NCI-H2029 (cell line): ENCODE data around the gene MRPS18C.
"Not testable (repeated sequence)": the region's sequence is repeated elsewhere in the genome, so short reads cannot be mapped to it uniquely, and the experiment has no call there.

Source experiments
- DNase-seq: peaks from one replicate; lab custom pipeline; 2025; lab: John Stamatoyannopoulos, UW

Gene MRPS18C

DNA sequence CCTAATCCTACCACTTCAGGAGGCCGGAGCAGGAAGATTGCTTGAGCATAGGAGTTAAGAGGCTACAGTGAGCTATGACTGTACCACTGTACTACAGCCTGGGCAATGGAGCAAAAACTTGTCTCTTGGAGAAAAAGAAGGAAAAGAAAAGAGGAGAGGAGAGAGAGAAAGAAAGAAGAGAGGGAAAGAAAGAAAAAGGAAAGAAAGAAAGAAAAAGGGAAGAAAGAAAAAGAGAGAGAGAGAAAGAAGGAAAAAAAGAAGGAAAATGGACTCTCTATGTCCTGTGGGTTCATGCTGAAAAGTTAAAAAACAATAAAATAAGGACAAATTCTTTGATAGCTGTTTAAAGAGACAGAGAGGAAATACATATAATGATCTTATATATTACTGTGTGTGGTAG lies 42.3 kb downstream of the MRPS18C start:
- DNase-seq, result no peak

DNA sequence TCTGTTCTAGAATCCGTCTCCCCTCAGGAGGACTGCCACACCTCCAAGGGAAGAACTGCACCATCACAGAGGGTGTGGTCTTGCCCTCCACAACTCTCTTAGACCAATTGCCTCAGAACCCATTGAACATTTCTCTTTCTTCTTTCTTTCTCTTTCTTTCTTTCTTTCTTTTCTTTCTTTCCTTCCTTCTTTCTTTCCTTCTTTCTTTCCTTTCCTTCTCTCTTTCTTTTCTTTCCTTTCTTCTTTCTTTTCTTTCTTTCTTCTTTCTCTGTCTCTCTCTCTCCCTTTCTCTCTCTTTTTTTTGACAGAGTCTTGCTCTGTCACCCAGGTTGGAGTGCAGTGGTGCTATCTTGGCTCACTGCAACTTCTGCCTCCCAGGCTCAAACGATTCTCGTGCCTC lies 45.8 kb downstream of the MRPS18C start:
- not testable (repeated sequence) for DNase-seq

GRCh38 chr4:83503974-83504373 lies 48.1 kb downstream of the MRPS18C start:
- DNase-seq, result no peak

- no peak for DNase-seq
Measured at GRCh38 chr4:83504503-83504902, 48.6 kb downstream of the MRPS18C start.

DNA sequence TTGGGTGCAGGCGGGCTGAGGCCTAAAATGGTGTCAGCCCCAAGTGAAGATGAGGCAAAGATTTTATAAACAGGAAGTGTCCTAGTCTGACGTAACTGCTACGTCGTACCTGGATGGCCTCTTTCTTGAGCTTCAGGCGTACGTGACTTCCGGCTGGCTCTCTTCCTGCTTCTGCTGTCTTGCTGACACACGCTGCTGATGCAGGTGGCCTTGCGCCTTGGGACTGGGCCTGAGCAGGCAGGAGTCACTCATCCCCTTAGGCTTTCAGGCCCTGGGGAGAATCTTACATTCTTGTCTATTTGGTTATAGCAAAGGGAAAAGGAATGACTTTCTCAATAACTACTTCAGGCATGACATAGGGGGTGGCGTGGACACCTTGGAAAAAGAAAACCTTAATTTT lies 49.1 kb downstream of the MRPS18C start:
- DNase-seq, result no peak

DNA sequence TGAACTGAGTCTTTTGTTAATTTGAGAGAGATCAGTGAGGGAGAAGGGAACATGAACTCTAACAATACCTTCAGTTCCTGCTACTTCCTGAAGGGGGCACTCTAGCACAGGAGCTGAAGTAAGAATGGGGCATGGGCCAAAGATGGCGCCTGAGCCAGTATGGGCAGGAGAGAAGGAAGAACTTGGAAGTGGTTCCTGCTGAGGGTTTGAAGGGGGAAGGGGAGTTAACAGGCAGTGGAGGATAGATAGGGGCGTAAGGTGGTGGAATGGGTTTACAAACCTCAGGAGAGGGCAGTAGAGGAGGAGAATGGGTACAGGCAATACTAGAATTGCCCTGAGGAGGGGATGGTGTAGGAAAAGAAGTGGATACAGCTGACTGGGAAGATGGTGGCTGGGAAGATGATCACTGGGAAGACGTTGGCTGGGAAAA lies 53.3 kb downstream of the MRPS18C start:
- peak; percentile 19 for DNase-seq

GRCh38 chr4:83510442-83510841 lies 54.6 kb downstream of the MRPS18C start:
- DNase-seq, result no peak
